Lower leg skin (tissue), 3 donors: Measurements from ENCODE around the gene OSBP.

Experiments
- CTCF ChIP-seq, 3 donors: fragments of 450-650 bp; IDR thresholded peaks; one replicate each; pipeline ENCODE4 v1.5.1; 2016; ENCODE audit warnings: antibody characterized with exemption in 3 of 3, mild to moderate bottlenecking in 3 of 3, moderate library complexity in 2 of 3
- POLR2A ChIP-seq, 2 donors: fragments of 450-650 bp; IDR thresholded peaks; one replicate each; pipeline ENCODE4 v1.6.1; 2016 to 2017; ENCODE audit warnings: antibody characterized with exemption in 2 of 2, mild to moderate bottlenecking in 1 of 2, moderate library complexity in 1 of 2

GRCh38 chr11:59610289-59610688 is 5.3 kb downstream of the OSBP start:
- no peak for TF ChIP-seq CTCF (IDR thresholded peaks at IDR 0.05)
- no peak for TF ChIP-seq POLR2A (IDR thresholded peaks at IDR 0.05)
